ENCODE data around the gene ZFHX3. TPM values are rescaled to one million over a fixed set of nuclear protein-coding genes. Genes with fewer than 3 reads are reported as not detected.

Gene ZFHX3
- polyA plus RNA-seq, 1 donor (not counting 4 experiments of a cell fraction or from before 2014, with no cell fraction given), result 1.2 TPM

DNA sequence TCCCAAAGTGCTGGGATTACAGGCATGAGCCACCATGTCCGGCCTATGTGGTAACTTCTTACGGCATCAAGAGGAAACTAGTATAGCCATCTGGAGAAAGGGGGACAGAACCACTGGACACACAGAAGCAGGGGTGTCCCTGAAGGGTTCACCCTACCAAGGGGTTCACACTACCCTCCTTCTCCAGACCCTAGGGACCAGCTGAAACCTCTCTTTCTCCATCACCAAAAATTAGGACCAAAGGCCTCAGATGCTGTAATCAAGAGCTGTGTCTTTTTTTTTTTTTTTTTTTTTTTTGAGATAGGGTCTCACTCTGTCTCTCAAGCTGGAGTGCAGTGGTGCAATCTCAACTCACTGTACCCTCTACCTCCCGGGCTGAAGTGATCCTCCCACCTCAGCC lies 33.2 kb downstream of the ZFHX3 start:
- Histone ChIP-seq H3K9me3 (ENCODE audit: control insufficient read depth, low read depth, low read length) (no peaks in the 10 kb centered on the region), H3K4me1 (ENCODE audit: control insufficient read depth, extremely low read depth, insufficient read depth, low read length) (peaks cover 16% of the 10 kb centered on the region), H3K4me3 (ENCODE audit: control insufficient read depth in 2 of 3, extremely low read depth in 1 of 3, insufficient read depth in 2 of 3, low read depth in 1 of 3, low read length in 3 of 3) (no peak overlapping the region), H3K9me1 (ENCODE audit: control insufficient read depth, extremely low read depth, insufficient read depth, low read length) (no peaks in the 10 kb centered on the region), H3K79me2 (ENCODE audit: control insufficient read depth, insufficient read depth, low read length) (peaks cover 19% of the 10 kb centered on the region), H3K27ac (ENCODE audit: control insufficient read depth, insufficient read depth, low read length) (no peak overlapping the region), H4K20me1 (ENCODE audit: control insufficient read depth, extremely low read depth, insufficient read depth, low read length) (peaks cover 25% of the 10 kb centered on the region), H3K9ac (ENCODE audit: control insufficient read depth, extremely low read depth, insufficient read depth, low read length) (no peak overlapping the region), H3K36me3 (ENCODE audit: control insufficient read depth in 2 of 2, extremely low read depth in 1 of 2, insufficient read depth in 2 of 2, low read length in 2 of 2) (no peaks in the 10 kb centered on the region), H3K27me3 (ENCODE audit: control insufficient read depth, extremely low read depth, insufficient read depth, low read length) (peaks cover 8% of the 10 kb centered on the region), H2AFZ (ENCODE audit: control insufficient read depth, low read length) (no peak overlapping the region), H3K4me2 (ENCODE audit: control insufficient read depth, extremely low read depth, insufficient read depth, low read depth, low read length) (no peak overlapping the region)
- FAIRE-seq (no peak), DNase-seq (ENCODE audit: low read depth, low spot score) (no peak)
- no peak for TF ChIP-seq EZH2 (IDR thresholded peaks at IDR 0.05; ENCODE audit: low read length)
- TF ChIP-seq, protein P1, sequence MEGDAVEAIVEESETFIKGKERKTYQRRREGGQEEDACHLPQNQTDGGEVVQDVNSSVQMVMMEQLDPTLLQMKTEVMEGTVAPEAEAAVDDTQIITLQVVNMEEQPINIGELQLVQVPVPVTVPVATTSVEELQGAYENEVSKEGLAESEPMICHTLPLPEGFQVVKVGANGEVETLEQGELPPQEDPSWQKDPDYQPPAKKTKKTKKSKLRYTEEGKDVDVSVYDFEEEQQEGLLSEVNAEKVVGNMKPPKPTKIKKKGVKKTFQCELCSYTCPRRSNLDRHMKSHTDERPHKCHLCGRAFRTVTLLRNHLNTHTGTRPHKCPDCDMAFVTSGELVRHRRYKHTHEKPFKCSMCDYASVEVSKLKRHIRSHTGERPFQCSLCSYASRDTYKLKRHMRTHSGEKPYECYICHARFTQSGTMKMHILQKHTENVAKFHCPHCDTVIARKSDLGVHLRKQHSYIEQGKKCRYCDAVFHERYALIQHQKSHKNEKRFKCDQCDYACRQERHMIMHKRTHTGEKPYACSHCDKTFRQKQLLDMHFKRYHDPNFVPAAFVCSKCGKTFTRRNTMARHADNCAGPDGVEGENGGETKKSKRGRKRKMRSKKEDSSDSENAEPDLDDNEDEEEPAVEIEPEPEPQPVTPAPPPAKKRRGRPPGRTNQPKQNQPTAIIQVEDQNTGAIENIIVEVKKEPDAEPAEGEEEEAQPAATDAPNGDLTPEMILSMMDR (optimal IDR thresholded peaks at IDR 0.05 in 1 of 3, IDR thresholded peaks at IDR 0.05 in 1 of 3, conservative IDR thresholded peaks at IDR 0.05 in 1 of 3; ENCODE audit: extremely low read depth in 1 of 3, insufficient read depth in 2 of 3, low read length in 3 of 3), result no peak
- dilution Hi-C loops (cut with MboI; ENCODE audit: extremely low pct_ligation_motif_present, low sequenced_read_pairs), result no loop called here

DNA sequence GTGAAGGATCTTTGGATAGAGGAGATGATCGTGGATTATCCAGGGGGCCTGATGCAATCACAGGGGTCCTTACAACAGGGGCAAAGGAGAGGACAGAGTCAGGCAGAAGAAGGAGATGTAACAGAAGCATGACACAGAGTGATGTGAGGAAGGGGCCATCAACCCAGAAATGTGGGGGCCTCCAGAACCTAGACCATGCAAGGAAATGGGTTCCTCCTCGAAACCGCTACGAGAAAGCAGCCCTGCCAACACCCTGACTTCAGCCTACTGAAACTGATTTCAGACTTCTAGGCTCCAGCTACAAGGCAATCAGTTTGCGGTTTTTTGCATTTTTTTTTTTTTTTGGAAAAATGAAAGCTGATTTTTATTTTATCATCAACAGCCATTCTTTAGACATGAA lies 34.0 kb downstream of the ZFHX3 start:
- no peak overlapping the region for H3K27ac ChIP-seq (ENCODE audit: control insufficient read depth, insufficient read depth, low read length)
- peaks cover 16% of the 10 kb centered on the region for H3K4me1 ChIP-seq (ENCODE audit: control insufficient read depth, extremely low read depth, insufficient read depth, low read length)
- no peak overlapping the region for H2AFZ ChIP-seq (ENCODE audit: control insufficient read depth, low read length)
- no peak overlapping the region for H3K4me3 ChIP-seq (ENCODE audit: control insufficient read depth in 2 of 3, extremely low read depth in 1 of 3, insufficient read depth in 2 of 3, low read depth in 1 of 3, low read length in 3 of 3)
- no peaks in the 10 kb centered on the region for H3K36me3 ChIP-seq (ENCODE audit: control insufficient read depth in 2 of 2, extremely low read depth in 1 of 2, insufficient read depth in 2 of 2, low read length in 2 of 2)
- peaks cover 7% of the 10 kb centered on the region for H3K27me3 ChIP-seq (ENCODE audit: control insufficient read depth, extremely low read depth, insufficient read depth, low read length)
- no peak overlapping the region for H3K4me2 ChIP-seq (ENCODE audit: control insufficient read depth, extremely low read depth, insufficient read depth, low read depth, low read length)
- H3K9me1 ChIP-seq (ENCODE audit: control insufficient read depth, extremely low read depth, insufficient read depth, low read length), result no peaks in the 10 kb centered on the region
- no peak for TF ChIP-seq EZH2 (IDR thresholded peaks at IDR 0.05; ENCODE audit: low read length)
- TF ChIP-seq, protein P1 (optimal IDR thresholded peaks at IDR 0.05 in 1 of 3, IDR thresholded peaks at IDR 0.05 in 1 of 3, conservative IDR thresholded peaks at IDR 0.05 in 1 of 3; ENCODE audit: extremely low read depth in 1 of 3, insufficient read depth in 2 of 3, low read length in 3 of 3), result no peak
- H3K9ac ChIP-seq (ENCODE audit: control insufficient read depth, extremely low read depth, insufficient read depth, low read length), result no peak overlapping the region
- DNase-seq (ENCODE audit: low read depth, low spot score), result no peak
- FAIRE-seq, result no peak
- H3K79me2 ChIP-seq (ENCODE audit: control insufficient read depth, insufficient read depth, low read length), result peaks cover 13% of the 10 kb centered on the region
- peaks cover 22% of the 10 kb centered on the region for H4K20me1 ChIP-seq (ENCODE audit: control insufficient read depth, extremely low read depth, insufficient read depth, low read length)
- dilution Hi-C loops (cut with MboI; ENCODE audit: extremely low pct_ligation_motif_present, low sequenced_read_pairs), result no loop called here
- H3K9me3 ChIP-seq (ENCODE audit: control insufficient read depth, low read depth, low read length), result no peaks in the 10 kb centered on the region
